ENCODE measurements around the gene PTCH2. TPM values are rescaled to one million over a fixed set of nuclear protein-coding genes. Genes with fewer than 3 reads are reported as not detected.
A peak's percentile ranks its signal among the peaks of the same experiment; 100 is the strongest.

Gene PTCH2
- total RNA-seq, 1 experiment from 2014 or later, result 0.42 TPM

- H3K36me3 ChIP-seq (replicated peaks; ENCODE audit: control insufficient read depth, insufficient read depth, low read length), result no peaks in the 10 kb centered on the region
- no peak for DNase-seq
- no peak within 1 kb of the TSS for H3K4me3 ChIP-seq (ENCODE audit: insufficient read depth, low read depth, low read length)
- peaks cover 23% of the 10 kb centered on the region for H3K27me3 ChIP-seq (ENCODE audit: control insufficient read depth, insufficient read depth, low read length)
Measured at GRCh38 chr1:44788120-44788860, 54.8 kb downstream of the PTCH2 start, which contains the start of gene BEST4. BEST4 (minus strand) TSS chr1:44788170; CDS start chr1:44787705, 465 bp downstream.

GRCh38 chr1:44787506-44787905, 55.5 kb downstream of the PTCH2 start:
- H3K4me3 ChIP-seq (ENCODE audit: insufficient read depth, low read depth, low read length), result no peak overlapping the region
- no peaks in the 10 kb centered on the region for H3K36me3 ChIP-seq (replicated peaks; ENCODE audit: control insufficient read depth, insufficient read depth, low read length)
- no peak for DNase-seq
- peaks cover 23% of the 10 kb centered on the region for H3K27me3 ChIP-seq (ENCODE audit: control insufficient read depth, insufficient read depth, low read length)

- no peak for DNase-seq
- no peaks in the 10 kb centered on the region for H3K36me3 ChIP-seq (replicated peaks; ENCODE audit: control insufficient read depth, insufficient read depth, low read length)
- peaks cover 23% of the 10 kb centered on the region for H3K27me3 ChIP-seq (ENCODE audit: control insufficient read depth, insufficient read depth, low read length)
- H3K4me3 ChIP-seq (ENCODE audit: insufficient read depth, low read depth, low read length), result peak overlapping the region; percentile 54
Measured at GRCh38 chr1:44786841-44787426, 56.1 kb downstream of the PTCH2 start.

GRCh38 chr1:44786138-44786840, 56.8 kb downstream of the PTCH2 start:
- peak; percentile 92 for DNase-seq
- H3K27me3 ChIP-seq (ENCODE audit: control insufficient read depth, insufficient read depth, low read length), result peaks cover 23% of the 10 kb centered on the region
- H3K4me3 ChIP-seq (ENCODE audit: insufficient read depth, low read depth, low read length), result peak overlapping the region; percentile 54
- no peaks in the 10 kb centered on the region for H3K36me3 ChIP-seq (replicated peaks; ENCODE audit: control insufficient read depth, insufficient read depth, low read length)

GRCh38 chr1:44785501-44786137, 57.4 kb downstream of the PTCH2 start:
- no peaks in the 10 kb centered on the region for H3K36me3 ChIP-seq (replicated peaks; ENCODE audit: control insufficient read depth, insufficient read depth, low read length)
- no peak for DNase-seq
- H3K4me3 ChIP-seq (ENCODE audit: insufficient read depth, low read depth, low read length), result peak overlapping the region; percentile 54
- peaks cover 23% of the 10 kb centered on the region for H3K27me3 ChIP-seq (ENCODE audit: control insufficient read depth, insufficient read depth, low read length)

- no peak for DNase-seq
- Histone ChIP-seq H3K4me3 (ENCODE audit: insufficient read depth, low read depth, low read length) (no peak overlapping the region), H3K27me3 (ENCODE audit: control insufficient read depth, insufficient read depth, low read length) (peaks cover 23% of the 10 kb centered on the region), H3K36me3 (replicated peaks; ENCODE audit: control insufficient read depth, insufficient read depth, low read length) (no peaks in the 10 kb centered on the region)
Measured at GRCh38 chr1:44785029-44785380, 58.0 kb downstream of the PTCH2 start.

GRCh38 chr1:44784094-44785028, 58.7 kb downstream of the PTCH2 start:
- peak; percentile 85 for DNase-seq
- no peaks in the 10 kb centered on the region for H3K36me3 ChIP-seq (replicated peaks; ENCODE audit: control insufficient read depth, insufficient read depth, low read length)
- H3K27me3 ChIP-seq (ENCODE audit: control insufficient read depth, insufficient read depth, low read length), result peaks cover 23% of the 10 kb centered on the region
- H3K4me3 ChIP-seq (ENCODE audit: insufficient read depth, low read depth, low read length), result peak overlapping the region; percentile 41

- H3K4me3 ChIP-seq (ENCODE audit: insufficient read depth, low read depth, low read length), result peak overlapping the region; percentile 41
- H3K27me3 ChIP-seq (ENCODE audit: control insufficient read depth, insufficient read depth, low read length), result peaks cover 23% of the 10 kb centered on the region
- no peak for DNase-seq
- peaks cover 2% of the 10 kb centered on the region for H3K36me3 ChIP-seq (replicated peaks; ENCODE audit: control insufficient read depth, insufficient read depth, low read length)
Measured at GRCh38 chr1:44783697-44784093, 59.4 kb downstream of the PTCH2 start.

GRCh38 chr1:44780583-44781121, 62.4 kb downstream of the PTCH2 start:
- Histone ChIP-seq H3K27me3 (ENCODE audit: control insufficient read depth, insufficient read depth, low read length) (peaks cover 12% of the 10 kb centered on the region), H3K36me3 (replicated peaks; ENCODE audit: control insufficient read depth, insufficient read depth, low read length) (peaks cover 28% of the 10 kb centered on the region), H3K4me3 (ENCODE audit: insufficient read depth, low read depth, low read length) (no peak overlapping the region)
- no peak for DNase-seq

- no peak for DNase-seq
- Histone ChIP-seq H3K4me3 (ENCODE audit: insufficient read depth, low read depth, low read length) (no peak overlapping the region), H3K27me3 (ENCODE audit: control insufficient read depth, insufficient read depth, low read length) (peaks cover 4% of the 10 kb centered on the region; the same call in 1 of the 2 replicates), H3K36me3 (replicated peaks; ENCODE audit: control insufficient read depth, insufficient read depth, low read length) (peaks cover 28% of the 10 kb centered on the region)
Measured at GRCh38 chr1:44778705-44779576, 64.1 kb downstream of the PTCH2 start.

- DNase-seq, result no peak
- H3K27me3 ChIP-seq (ENCODE audit: control insufficient read depth, insufficient read depth, low read length), result no peaks in the 10 kb centered on the region
- H3K36me3 ChIP-seq (replicated peaks; ENCODE audit: control insufficient read depth, insufficient read depth, low read length), result peaks cover 28% of the 10 kb centered on the region
- no peak overlapping the region for H3K4me3 ChIP-seq (ENCODE audit: insufficient read depth, low read depth, low read length)
Measured at GRCh38 chr1:44777969-44778635, 65.0 kb downstream of the PTCH2 start.

- DNase-seq, result no peak
- H3K27me3 ChIP-seq (ENCODE audit: control insufficient read depth, insufficient read depth, low read length), result no peaks in the 10 kb centered on the region
- H3K4me3 ChIP-seq (ENCODE audit: insufficient read depth, low read depth, low read length), result no peak overlapping the region
- H3K36me3 ChIP-seq (replicated peaks; ENCODE audit: control insufficient read depth, insufficient read depth, low read length), result peaks cover 28% of the 10 kb centered on the region
Measured at GRCh38 chr1:44777547-44777946, 65.5 kb downstream of the PTCH2 start.

Measured in H7 (cell line).